KMS-11 (cell line): ENCODE results near the gene ATF3.
A peak's percentile ranks its signal among the peaks of the same experiment; 100 is the strongest.

Experiments
- H2AFZ ChIP-seq: fragments of 200-600 bp; sonication (generic); 2 replicates; pipeline ENCODE4 v1.6.1; 2016; ENCODE audit warnings: antibody characterized with exemption, mixed run types, low read depth
- H3K27ac ChIP-seq: fragments of 200-600 bp; sonication (generic); 2 replicates; pipeline ENCODE4 v1.6.1; 2016; ENCODE audit warnings: mild to moderate bottlenecking, mixed run types
- H3K27me3 ChIP-seq: fragments of 200-600 bp; sonication (generic); 2 replicates; pipeline ENCODE4 v1.6.1; 2017; ENCODE audit warnings: mild to moderate bottlenecking, low read depth, mixed run types, moderate library complexity; ENCODE audit not compliant: insufficient read depth
- H3K36me3 ChIP-seq: fragments of 200-600 bp; sonication (generic); 2 replicates; pipeline ENCODE4 v1.6.1; 2017; ENCODE audit warnings: mild to moderate bottlenecking, mixed run types; ENCODE audit not compliant: insufficient read depth
- H3K4me1 ChIP-seq: fragments of 200-600 bp; sonication (generic); 2 replicates; pipeline ENCODE4 v1.6.1; 2016; ENCODE audit warnings: mild to moderate bottlenecking, low read depth, mixed run types; ENCODE audit not compliant: poor library complexity, severe bottlenecking
- H3K4me2 ChIP-seq: fragments of 200-600 bp; sonication (generic); 2 replicates; pipeline ENCODE4 v1.7.0; 2016; ENCODE audit warnings: mild to moderate bottlenecking, mixed run types
- H3K4me3 ChIP-seq: fragments of 200-600 bp; sonication (generic); IDR thresholded peaks from 2 replicates; pipeline ENCODE4 v1.6.1; 2017; ENCODE audit warnings: low read depth, low read length, mixed read lengths; ENCODE audit not compliant: insufficient read depth
- H3K79me2 ChIP-seq: fragments of 200-600 bp; sonication (generic); 2 replicates; pipeline ENCODE4 v1.6.1; 2016; ENCODE audit warnings: low read depth, mixed run types; ENCODE audit not compliant: insufficient read depth
- H3K9ac ChIP-seq: fragments of 200-600 bp; sonication (generic); 2 replicates; pipeline ENCODE4 v1.6.1; 2016; ENCODE audit warnings: mild to moderate bottlenecking, mixed run types
- H4K20me1 ChIP-seq: fragments of 200-600 bp; sonication (generic); 2 replicates; pipeline ENCODE4 v1.6.1; 2016; ENCODE audit warnings: mild to moderate bottlenecking, mixed run types; ENCODE audit not compliant: insufficient read depth
- TF ChIP-seq, protein P1 (sequence below): fragments of 200-600 bp; sonication (generic); conservative IDR thresholded peaks from 2 replicates; pipeline ENCODE4 v1.6.1; 2017; ENCODE audit warnings: low read depth, mild to moderate bottlenecking, antibody characterized with exemption, low read length, moderate library complexity, mixed read lengths

Gene ATF3

DNA sequence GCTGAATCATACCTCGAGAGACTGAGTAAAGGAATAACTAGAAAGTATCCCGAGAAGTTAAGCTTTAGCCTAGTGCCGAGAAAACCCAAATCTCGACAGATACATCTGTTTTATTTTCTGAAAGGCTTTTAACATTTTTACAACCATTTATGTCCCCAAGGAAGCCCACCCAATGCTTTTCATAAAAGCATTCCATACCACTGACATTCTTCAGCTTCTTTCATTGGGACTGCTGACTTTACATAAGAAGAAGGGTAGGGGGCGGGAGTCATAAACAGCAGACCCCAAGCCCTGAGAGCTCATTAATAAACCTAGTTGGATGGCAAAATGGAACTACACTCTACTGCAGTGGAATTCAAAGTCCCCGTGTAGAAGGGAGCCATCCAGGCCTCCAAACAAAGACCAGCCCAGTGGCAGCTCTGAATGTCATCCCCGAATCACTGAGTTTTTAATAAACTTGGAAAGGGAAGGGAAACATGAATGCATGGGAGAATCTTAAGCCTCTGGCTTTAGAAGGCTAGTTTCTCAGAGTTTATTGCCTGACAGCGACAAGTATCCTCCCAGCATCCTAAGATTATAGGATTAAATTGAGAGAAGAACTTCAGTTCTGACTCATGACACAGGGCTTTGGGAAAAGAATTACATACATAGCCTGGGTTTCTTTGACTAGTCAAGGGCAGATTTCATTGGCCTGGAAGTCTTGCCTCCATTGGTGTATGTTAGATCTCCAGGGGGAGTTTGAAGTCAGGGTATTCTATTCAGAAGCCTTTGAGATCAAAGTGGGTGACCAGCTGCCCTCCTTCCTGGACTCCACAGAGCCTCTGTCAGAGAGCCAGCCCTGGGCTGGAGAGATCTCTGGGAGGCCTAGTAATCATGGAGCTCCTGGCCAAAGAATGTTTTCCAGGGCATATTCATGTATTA lies 3.7 kb downstream of the ATF3 start:
- peaks cover 51% of the 10 kb centered on the region for H3K4me1 ChIP-seq
- H2AFZ ChIP-seq, result no peak overlapping the region
- peaks cover 7% of the 10 kb centered on the region; the same call in 1 of the 2 replicates for H3K27me3 ChIP-seq
- no peak overlapping the region for H3K4me3 ChIP-seq
- H3K4me2 ChIP-seq, result no peak overlapping the region
- H3K9ac ChIP-seq, result no peak overlapping the region
- no peaks in the 10 kb centered on the region for H3K36me3 ChIP-seq
- no peaks in the 10 kb centered on the region for H4K20me1 ChIP-seq
- TF ChIP-seq, protein P1, sequence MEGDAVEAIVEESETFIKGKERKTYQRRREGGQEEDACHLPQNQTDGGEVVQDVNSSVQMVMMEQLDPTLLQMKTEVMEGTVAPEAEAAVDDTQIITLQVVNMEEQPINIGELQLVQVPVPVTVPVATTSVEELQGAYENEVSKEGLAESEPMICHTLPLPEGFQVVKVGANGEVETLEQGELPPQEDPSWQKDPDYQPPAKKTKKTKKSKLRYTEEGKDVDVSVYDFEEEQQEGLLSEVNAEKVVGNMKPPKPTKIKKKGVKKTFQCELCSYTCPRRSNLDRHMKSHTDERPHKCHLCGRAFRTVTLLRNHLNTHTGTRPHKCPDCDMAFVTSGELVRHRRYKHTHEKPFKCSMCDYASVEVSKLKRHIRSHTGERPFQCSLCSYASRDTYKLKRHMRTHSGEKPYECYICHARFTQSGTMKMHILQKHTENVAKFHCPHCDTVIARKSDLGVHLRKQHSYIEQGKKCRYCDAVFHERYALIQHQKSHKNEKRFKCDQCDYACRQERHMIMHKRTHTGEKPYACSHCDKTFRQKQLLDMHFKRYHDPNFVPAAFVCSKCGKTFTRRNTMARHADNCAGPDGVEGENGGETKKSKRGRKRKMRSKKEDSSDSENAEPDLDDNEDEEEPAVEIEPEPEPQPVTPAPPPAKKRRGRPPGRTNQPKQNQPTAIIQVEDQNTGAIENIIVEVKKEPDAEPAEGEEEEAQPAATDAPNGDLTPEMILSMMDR, result no peak
- H3K27ac ChIP-seq, result no peak overlapping the region
- H3K79me2 ChIP-seq, result peaks cover 24% of the 10 kb centered on the region; the same call in 1 of the 2 replicates

DNA sequence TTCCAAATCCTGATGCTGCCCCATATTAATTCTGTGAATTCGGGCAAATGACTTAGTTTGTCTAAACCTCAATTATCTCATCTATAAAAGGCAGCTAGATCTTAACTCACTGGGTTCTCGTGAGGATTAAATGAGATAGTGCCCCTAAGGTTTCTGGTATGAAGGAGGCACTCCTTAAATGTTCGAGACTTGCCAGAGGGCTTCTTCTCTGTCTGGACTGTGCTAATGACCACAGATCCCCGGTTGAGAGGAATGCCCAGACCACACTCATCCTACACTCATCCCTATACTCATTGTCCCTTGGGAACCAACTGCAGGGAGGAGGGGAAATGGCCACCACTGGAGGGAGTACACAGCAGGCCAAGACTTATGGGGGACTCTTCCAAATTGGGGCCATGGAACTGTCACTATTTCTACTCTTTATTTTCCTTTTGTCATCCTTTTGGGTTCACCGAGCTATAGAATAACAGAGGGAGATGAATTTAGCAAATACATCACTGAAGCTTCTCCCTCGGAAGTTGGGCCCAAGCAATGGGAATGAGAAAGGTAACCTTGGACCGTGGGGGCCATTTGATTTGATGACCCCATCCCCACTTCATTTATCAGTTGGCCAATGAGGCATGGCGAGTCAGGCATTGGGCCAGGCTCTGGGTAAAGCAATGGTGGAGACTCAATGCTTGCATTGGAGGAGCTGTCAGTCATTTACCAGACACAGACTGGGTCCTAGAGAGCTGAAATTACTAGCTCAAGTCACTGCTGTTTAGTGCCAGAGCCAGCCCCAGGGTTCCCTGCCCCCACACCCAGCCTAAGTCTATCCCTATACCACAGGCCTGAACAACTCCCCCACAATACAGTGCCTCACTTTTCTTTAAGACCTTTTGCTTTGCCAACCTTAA lies 5.1 kb downstream of the ATF3 start:
- Histone ChIP-seq H3K27me3 (0 out of 2 replicates have a peak, but pooled peaks cover 3% of the 10 kb centered on the region), H3K36me3 (no peaks in the 10 kb centered on the region), H3K4me2 (peak overlapping the region; percentile 19; the same call in 1 of the 2 replicates), H3K9ac (no peak overlapping the region), H2AFZ (no peak overlapping the region), H3K4me3 (no peak overlapping the region), H4K20me1 (no peaks in the 10 kb centered on the region), H3K27ac (no peak overlapping the region; the same call in 1 of the 2 replicates), H3K79me2 (peaks cover 24% of the 10 kb centered on the region; the same call in 1 of the 2 replicates), H3K4me1 (peaks cover 50% of the 10 kb centered on the region)
- TF ChIP-seq, protein P1, result no peak

DNA sequence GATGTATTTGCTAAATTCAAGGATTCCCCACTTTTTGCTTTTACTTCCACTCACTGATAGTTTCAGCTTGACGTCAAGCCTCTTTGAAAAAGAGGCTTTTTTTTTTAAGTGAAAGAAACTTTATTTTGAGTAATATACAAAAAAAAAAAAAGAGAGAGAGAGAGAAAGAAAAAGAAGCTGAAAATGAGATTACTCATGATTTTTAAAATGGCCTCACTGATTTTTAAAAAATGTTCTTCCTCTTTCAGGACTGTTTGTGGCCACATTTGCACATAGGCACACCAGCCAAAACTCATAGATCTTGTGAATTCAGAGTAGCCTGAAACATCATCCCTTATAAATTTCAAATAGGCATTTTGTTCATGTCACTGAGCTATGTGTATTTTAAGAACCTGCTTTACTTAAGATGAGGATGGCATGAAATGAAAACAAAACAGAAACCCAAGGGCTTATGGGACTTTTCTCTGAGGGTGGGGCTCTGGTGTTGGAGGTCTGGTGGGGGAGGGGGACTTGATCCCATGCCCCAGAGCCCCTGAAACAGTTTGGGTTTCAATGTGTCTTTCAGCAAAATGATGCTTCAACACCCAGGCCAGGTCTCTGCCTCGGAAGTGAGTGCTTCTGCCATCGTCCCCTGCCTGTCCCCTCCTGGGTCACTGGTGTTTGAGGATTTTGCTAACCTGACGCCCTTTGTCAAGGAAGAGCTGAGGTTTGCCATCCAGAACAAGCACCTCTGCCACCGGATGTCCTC lies 6.1 kb downstream of the ATF3 start:
- peaks cover 24% of the 10 kb centered on the region; the same call in 1 of the 2 replicates for H3K79me2 ChIP-seq
- H2AFZ ChIP-seq, result no peak overlapping the region; the same call in 1 of the 2 replicates
- peaks cover 50% of the 10 kb centered on the region for H3K4me1 ChIP-seq
- H3K36me3 ChIP-seq, result no peaks in the 10 kb centered on the region
- no peak overlapping the region for H3K4me3 ChIP-seq
- no peaks in the 10 kb centered on the region for H4K20me1 ChIP-seq
- peak overlapping the region; percentile 2; the same call in 1 of the 2 replicates for H3K27ac ChIP-seq
- no peak overlapping the region for H3K9ac ChIP-seq
- TF ChIP-seq, protein P1, result no peak
- H3K27me3 ChIP-seq, result 0 out of 2 replicates have a peak, but pooled peaks cover 3% of the 10 kb centered on the region
- peak overlapping the region; percentile 19; the same call in 1 of the 2 replicates for H3K4me2 ChIP-seq

DNA sequence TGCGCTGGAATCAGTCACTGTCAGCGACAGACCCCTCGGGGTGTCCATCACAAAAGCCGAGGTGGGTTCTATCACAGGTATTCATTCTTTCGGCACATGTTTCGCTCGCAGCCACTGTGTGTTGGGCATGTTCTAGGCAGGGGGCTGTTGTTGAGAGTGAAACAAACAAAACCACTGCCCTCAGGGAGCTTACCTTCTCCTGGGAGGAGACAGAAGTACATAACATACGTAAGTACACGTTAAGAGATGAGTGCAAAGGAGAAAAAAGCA lies 6.6 kb downstream of the ATF3 start:
- H3K79me2 ChIP-seq, result peaks cover 24% of the 10 kb centered on the region; the same call in 1 of the 2 replicates
- no peak overlapping the region for H2AFZ ChIP-seq
- H3K4me2 ChIP-seq, result no peak overlapping the region
- TF ChIP-seq, protein P1, result no peak
- no peak overlapping the region for H3K9ac ChIP-seq
- no peak overlapping the region for H3K27ac ChIP-seq
- H3K4me1 ChIP-seq, result peaks cover 46% of the 10 kb centered on the region
- 0 out of 2 replicates have a peak, but pooled peaks cover under 1% of the 10 kb centered on the region for H3K27me3 ChIP-seq
- H3K4me3 ChIP-seq, result no peak overlapping the region
- H3K36me3 ChIP-seq, result no peaks in the 10 kb centered on the region
- no peaks in the 10 kb centered on the region for H4K20me1 ChIP-seq
